GM23338 (cell line): Measurements from ENCODE around the gene SLC17A5. TPM values are rescaled to one million over a fixed set of nuclear protein-coding genes. Genes with fewer than 3 reads are reported as not detected.
A peak's percentile ranks its signal among the peaks of the same experiment; 100 is the strongest.

Source experiments
- ATAC-seq: fragments of 200-7000 bp; cut with Tn5 transposase; 3 replicates; pipeline ENCODE4 v1.9.1; 2020
- DNase-seq: peaks from one replicate; pipeline ENCODE4 v3.0.0-alpha.2; 2015; ENCODE audit warnings: low spot score
- H2AFZ ChIP-seq: fragments of 200-600 bp; sonication (generic); 2 replicates; pipeline ENCODE4 v1.8.0; 2016; ENCODE audit warnings: antibody characterized with exemption, mild to moderate bottlenecking, moderate library complexity
- H3F3A ChIP-seq: fragments of 200-600 bp; sonication (generic); replicated peaks from 2 replicates; pipeline ENCODE4 v1.8.0; 2017; ENCODE audit warnings: antibody characterized with exemption, mixed run types, low read depth
- H3K27ac ChIP-seq: fragments of 200-600 bp; sonication (generic); 2 replicates; pipeline ENCODE4 v1.6.1; 2016; ENCODE audit warnings: low read depth
- H3K27me3 ChIP-seq: fragments of 200-600 bp; sonication (generic); 2 replicates; pipeline ENCODE4 v1.8.0; 2016; ENCODE audit warnings: mild to moderate bottlenecking, mixed run types, moderate library complexity; ENCODE audit not compliant: insufficient read depth
- H3K36me3 ChIP-seq: fragments of 200-600 bp; sonication (generic); 2 replicates; pipeline ENCODE4 v1.8.0; 2016; ENCODE audit warnings: mild to moderate bottlenecking; ENCODE audit not compliant: insufficient read depth
- H3K4me1 ChIP-seq: fragments of 200-600 bp; sonication (generic); 2 replicates; pipeline ENCODE4 v1.8.0; 2016; ENCODE audit warnings: mild to moderate bottlenecking, moderate library complexity; ENCODE audit not compliant: insufficient read depth
- H3K4me2 ChIP-seq: fragments of 200-600 bp; sonication (generic); 2 replicates; pipeline ENCODE4 v1.7.1; 2017; ENCODE audit warnings: mixed run types
- H3K4me3 ChIP-seq: fragments of 200-600 bp; sonication (generic); 2 replicates; pipeline ENCODE4 v1.6.1; 2016; ENCODE audit warnings: mixed run types
- H3K79me2 ChIP-seq: fragments of 200-600 bp; sonication (generic); replicated peaks from 2 replicates; pipeline ENCODE4 v1.8.0; 2017; ENCODE audit warnings: mild to moderate bottlenecking; ENCODE audit not compliant: insufficient read depth
- H3K9me2 ChIP-seq: fragments of 200-600 bp; sonication (generic); 2 replicates; pipeline ENCODE4 v1.8.0; 2017; ENCODE audit not compliant: insufficient read depth
- H4K20me1 ChIP-seq: fragments of 200-600 bp; sonication (generic); replicated peaks from 2 replicates; pipeline ENCODE4 v1.8.0; 2017; ENCODE audit warnings: mild to moderate bottlenecking; ENCODE audit not compliant: insufficient read depth
- H3K27ac Mint-ChIP-seq: 2 replicates; pipeline ENCODE4 v1.8.0; 2020; ENCODE audit warnings: inconsistent platforms, mild to moderate bottlenecking, moderate library complexity, mixed read lengths
- H3K27me3 Mint-ChIP-seq: 3 replicates; pipeline ENCODE4 v1.8.0; 2022; ENCODE audit warnings: low read depth, mild to moderate bottlenecking, moderate library complexity, mixed read lengths, inconsistent platforms; ENCODE audit not compliant: insufficient read depth, poor library complexity
- H3K36me3 Mint-ChIP-seq: 3 replicates; pipeline ENCODE4 v1.8.0; 2021; ENCODE audit warnings: low read depth, mild to moderate bottlenecking, inconsistent platforms, moderate library complexity, mixed read lengths
- H3K4me1 Mint-ChIP-seq: 3 replicates; pipeline ENCODE4 v1.8.0; 2020; ENCODE audit warnings: mild to moderate bottlenecking, inconsistent platforms, mixed read lengths
- H3K4me3 Mint-ChIP-seq: 3 replicates; pipeline ENCODE4 v1.8.0; 2021; ENCODE audit warnings: moderate library complexity, mild to moderate bottlenecking, inconsistent platforms, mixed read lengths
- H3K9me3 Mint-ChIP-seq: 3 replicates; pipeline ENCODE4 v1.8.0; 2020; ENCODE audit warnings: moderate library complexity, mild to moderate bottlenecking, inconsistent platforms, mixed read lengths
- CREB1 ChIP-seq: fragments of 250-450 bp; sonication (Bioruptor Pico); IDR thresholded peaks from 2 replicates; pipeline ENCODE4 v1.5.0; 2020; ENCODE audit warnings: low read depth, mild to moderate bottlenecking, moderate library complexity
- EZH2phosphoT487 ChIP-seq: fragments of 200-600 bp; sonication (generic); IDR thresholded peaks from one replicate; pipeline ENCODE4 v1.8.1; 2018; ENCODE audit warnings: antibody characterized with exemption; ENCODE audit not compliant: unreplicated experiment
- NANOG ChIP-seq: IDR thresholded peaks from 2 replicates; pipeline ENCODE4 v1.6.1; 2016; ENCODE audit warnings: antibody characterized with exemption, borderline replicate concordance
- POLR2AphosphoS5 ChIP-seq: IDR thresholded peaks from 2 replicates; pipeline ENCODE4 v1.6.1; 2016; ENCODE audit warnings: antibody characterized with exemption, low read depth
- ZNF114 ChIP-seq: fragments of 250-450 bp; sonication (Bioruptor Pico); IDR thresholded peaks from 2 replicates; pipeline ENCODE4 v1.5.0; 2020; ENCODE audit warnings: mild to moderate bottlenecking, moderate library complexity
- polyA plus RNA-seq: library from polyadenylated mRNA; unstranded; fragments of >200 nt; fragmentation: Nextera tagmentation; extraction: Ambion mirVana; gene quantifications from 2 replicates; pipeline ENCODE4 v1.2.1, GENCODE V29; 2016
- total RNA-seq: library from RNA; depleted of rRNA; stranded (reverse); fragments of >200 nt; shearing (Covaris generic); gene quantifications from 2 replicates; pipeline ENCODE4 v1.2.3, GENCODE V29; 2014
- TF ChIP-seq, protein P1 (sequence below), 2 experiments: fragments of 200-600 bp in 1 of 2; sonication (generic) in 1 of 2; conservative IDR thresholded peaks; 2 replicates each; pipeline versions ENCODE4 v1.5.1 to v1.6.1; 2016 to 2017; ENCODE audit warnings: antibody characterized with exemption in 2 of 2, low read depth in 2 of 2, mild to moderate bottlenecking in 2 of 2, moderate library complexity in 1 of 2

Gene SLC17A5
- total and polyA plus RNA-seq, 2 experiments from 2014 or later = 9.2 to 17.7 TPM

DNA sequence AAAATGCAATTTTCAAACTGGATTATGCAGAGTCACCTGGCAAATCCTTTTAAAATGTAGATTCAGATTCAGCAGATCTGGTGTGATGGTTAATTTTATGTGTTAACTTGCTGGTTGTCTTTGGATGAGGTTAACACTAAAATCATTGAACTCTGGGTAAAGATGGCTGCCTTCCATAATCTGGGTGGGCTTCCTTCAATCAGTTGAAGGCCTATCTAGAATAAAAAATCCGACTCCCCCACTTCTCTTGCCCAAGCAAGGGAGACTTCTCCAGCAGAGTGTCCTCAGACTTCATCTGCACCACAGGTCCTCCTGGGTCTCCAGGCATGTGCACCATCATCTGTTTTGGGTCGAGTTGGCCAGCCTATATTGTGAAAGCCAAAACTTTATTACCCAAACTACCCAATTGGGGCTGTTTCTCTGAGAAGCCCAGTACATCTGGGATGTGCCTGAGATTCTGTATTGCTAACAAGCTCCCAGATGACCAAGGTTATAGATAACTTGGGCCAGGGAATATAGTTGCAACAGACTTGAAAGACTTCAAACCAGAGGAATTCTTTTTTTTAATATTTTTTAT, 1.6 kb upstream of the SLC17A5 start:
- H3K4me2 ChIP-seq = peak overlapping the region; percentile 79
- H3K4me3 Mint-ChIP-seq = peak overlapping the region; percentile 92
- H3K79me2 ChIP-seq = no peaks in the 10 kb centered on the region
- H3K27me3 ChIP-seq = no peaks in the 10 kb centered on the region
- H3K36me3 ChIP-seq = no peaks in the 10 kb centered on the region
- TF ChIP-seq NANOG (no peak), ZNF114 (CRISPR knock-in tag) (no peak), EZH2phosphoT487 (no peak), CREB1 (CRISPR knock-in tag) (no peak), POLR2AphosphoS5 (no peak)
- TF ChIP-seq, protein P1, sequence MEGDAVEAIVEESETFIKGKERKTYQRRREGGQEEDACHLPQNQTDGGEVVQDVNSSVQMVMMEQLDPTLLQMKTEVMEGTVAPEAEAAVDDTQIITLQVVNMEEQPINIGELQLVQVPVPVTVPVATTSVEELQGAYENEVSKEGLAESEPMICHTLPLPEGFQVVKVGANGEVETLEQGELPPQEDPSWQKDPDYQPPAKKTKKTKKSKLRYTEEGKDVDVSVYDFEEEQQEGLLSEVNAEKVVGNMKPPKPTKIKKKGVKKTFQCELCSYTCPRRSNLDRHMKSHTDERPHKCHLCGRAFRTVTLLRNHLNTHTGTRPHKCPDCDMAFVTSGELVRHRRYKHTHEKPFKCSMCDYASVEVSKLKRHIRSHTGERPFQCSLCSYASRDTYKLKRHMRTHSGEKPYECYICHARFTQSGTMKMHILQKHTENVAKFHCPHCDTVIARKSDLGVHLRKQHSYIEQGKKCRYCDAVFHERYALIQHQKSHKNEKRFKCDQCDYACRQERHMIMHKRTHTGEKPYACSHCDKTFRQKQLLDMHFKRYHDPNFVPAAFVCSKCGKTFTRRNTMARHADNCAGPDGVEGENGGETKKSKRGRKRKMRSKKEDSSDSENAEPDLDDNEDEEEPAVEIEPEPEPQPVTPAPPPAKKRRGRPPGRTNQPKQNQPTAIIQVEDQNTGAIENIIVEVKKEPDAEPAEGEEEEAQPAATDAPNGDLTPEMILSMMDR (conservative IDR thresholded peaks at IDR 0.05; ENCODE audit: low read depth in 2 of 2) = no peak
- peaks cover 13% of the 10 kb centered on the region for H3K36me3 Mint-ChIP-seq
- H2AFZ ChIP-seq = no peak overlapping the region
- no peaks in the 10 kb centered on the region for H3K9me2 ChIP-seq
- H3F3A ChIP-seq = peaks cover 4% of the 10 kb centered on the region
- no peak overlapping the region for H3K27ac Mint-ChIP-seq
- no peak for DNase-seq
- no peak for ATAC-seq
- H3K4me3 ChIP-seq = no peak overlapping the region
- H3K27ac ChIP-seq = no peak overlapping the region
- peaks cover 4% of the 10 kb centered on the region; the same call in 1 of the 3 replicates for H3K9me3 Mint-ChIP-seq
- H3K4me1 ChIP-seq = peaks cover 15% of the 10 kb centered on the region
- H4K20me1 ChIP-seq = no peaks in the 10 kb centered on the region
- peaks cover 6% of the 10 kb centered on the region for H3K27me3 Mint-ChIP-seq
- peaks cover 20% of the 10 kb centered on the region for H3K4me1 Mint-ChIP-seq

GRCh38 chr6:73652637-73653570, 888 bp downstream of the SLC17A5 start:
- H3K27ac Mint-ChIP-seq = peak overlapping the region; percentile 93
- H3K4me3 Mint-ChIP-seq = peak overlapping the region; percentile 95
- peaks cover 20% of the 10 kb centered on the region for H3K4me1 Mint-ChIP-seq

More at GRCh38 chr6:73652637-73653570, 888 bp downstream of the SLC17A5 start:
- H3K36me3 ChIP-seq = no peaks in the 10 kb centered on the region
- ATAC-seq = peak; percentile 68
- H3K27me3 ChIP-seq = no peaks in the 10 kb centered on the region
- TF ChIP-seq, protein P1 (conservative IDR thresholded peaks at IDR 0.05; ENCODE audit: low read depth in 2 of 2) = peak; percentile 17 to 24; a peak in 3 of 4 replicates
- no peak for TF ChIP-seq NANOG
- peak; percentile 85 for DNase-seq
- H4K20me1 ChIP-seq = no peaks in the 10 kb centered on the region
- H3K4me1 ChIP-seq = peaks cover 15% of the 10 kb centered on the region
- Mint-ChIP-seq H3K36me3 (peaks cover 13% of the 10 kb centered on the region), H3K9me3 (no peaks in the 10 kb centered on the region), H3K27me3 (peaks cover 3% of the 10 kb centered on the region)
- H3K27ac ChIP-seq = peak overlapping the region; percentile 46
- peak overlapping the region; percentile 72 for H3K4me3 ChIP-seq
- no peaks in the 10 kb centered on the region for H3K9me2 ChIP-seq
- no peaks in the 10 kb centered on the region for H3K79me2 ChIP-seq
- peaks cover 4% of the 10 kb centered on the region for H3F3A ChIP-seq
- peak overlapping the region; percentile 79 for H3K4me2 ChIP-seq
- H2AFZ ChIP-seq = peak overlapping the region; percentile 70
